K562 (cell line): ENCODE measurements around the gene ANAPC13. TPM values are rescaled to one million over a fixed set of nuclear protein-coding genes. Genes with fewer than 3 reads are reported as not detected.

ENCODE experiments used
- BACH1 ChIP-seq: fragments of 200-800 bp; sonication (Bioruptor generic); IDR thresholded peaks from 2 replicates; pipeline ENCODE4 v1.6.1; 2016; ENCODE audit warnings: missing genetic modification characterization, missing compliant biosample characterization
- BMI1 ChIP-seq: fragments of 150-350 bp; IDR thresholded peaks from 2 replicates; pipeline ENCODE4 v1.6.1; 2014; ENCODE audit warnings: low read length
- CHD7 ChIP-seq: fragments of 200-600 bp; sonication (generic); IDR thresholded peaks from one replicate; pipeline ENCODE4 v1.6.1; 2012; ENCODE audit warnings: mild to moderate bottlenecking, low read depth, low read length, inconsistent platforms
- GATAD2A ChIP-seq: fragments of 450-650 bp; IDR thresholded peaks from 2 replicates; pipeline ENCODE4 v1.6.1; 2017
- HCFC1 ChIP-seq: IDR thresholded peaks from 2 replicates; pipeline ENCODE4 v1.6.1; 2012; ENCODE audit warnings: low read depth, low read length, improper control_type of control experiment
- HINFP ChIP-seq: fragments of 450-650 bp; conservative IDR thresholded peaks from 2 replicates; pipeline ENCODE4 v1.6.1; 2016; ENCODE audit warnings: missing genetic modification characterization, low read depth, mild to moderate bottlenecking, control low read depth, missing compliant biosample characterization
- NFIX ChIP-seq: fragments of 250-450 bp; sonication (Bioruptor Pico); IDR thresholded peaks from 2 replicates; pipeline ENCODE4 v1.4.0; 2020; ENCODE audit warnings: low read depth, mild to moderate bottlenecking, moderate library complexity
- PTTG1 ChIP-seq: fragments of 450-650 bp; IDR thresholded peaks from 2 replicates; pipeline ENCODE4 v1.6.1; 2016; ENCODE audit warnings: low read depth, mild to moderate bottlenecking, missing genetic modification characterization, missing compliant biosample characterization
- RBM25 ChIP-seq: fragments of 200-400 bp; formaldehyde crosslinking; IDR thresholded peaks from 2 replicates; pipeline ENCODE4 v1.6.1; 2018; ENCODE audit warnings: low read length, low read depth, moderate library complexity; ENCODE audit not compliant: severe bottlenecking
- ZNF146 ChIP-seq: IDR thresholded peaks from one replicate; pipeline ENCODE4 v1.6.1; 2018; ENCODE audit warnings: missing compliant biosample characterization; ENCODE audit not compliant: unreplicated experiment
- polyA plus RNA-seq, 8 experiments: library from polyadenylated mRNA; depleted of rRNA in 4 of 8; stranded (reverse) in 5 of 8; unstranded in 3 of 8; fragments of >200 nt; fragmentation: Nextera tagmentation in 2 of 8; fragmentation: Illumina TruSeq in 1 of 8; extraction: Ambion mirVana in 2 of 8; extraction: Trizol in 1 of 8; gene quantifications; 2 replicates each; pipeline versions ENCODE4 v1.2.1 to v1.2.3, GENCODE V29; 2011 to 2014; ENCODE audit warnings: inconsistent platforms in 1 of 8, missing spikeins in 1 of 8
- total RNA-seq, 7 experiments: library from RNA; depleted of rRNA in 6 of 7; stranded (reverse); fragments of >200 nt in 6 of 7; fragmentation: Illumina TruSeq in 2 of 7; extraction: Trizol in 2 of 7; gene quantifications; 2 replicates each; pipeline versions ENCODE4 v1.2.1 to v1.2.3, GENCODE V29; 2011 to 2021; ENCODE audit warnings: low replicate concordance in 1 of 7

The ANAPC13 gene
- total and polyA plus RNA-seq, 9 of the 15 experiments (the other 6 are each of a cell fraction or from before 2014, with no cell fraction given): 48.5 to 238 (median 68.5) TPM

GRCh38 chr3:134522541-134522940 lies 36.8 kb upstream of the ANAPC13 start (continued):
- TF ChIP-seq CHD7 (no peak), BACH1 (tag) (no peak), HINFP (tag) (no peak), BMI1 (no peak), NFIX (CRISPR knock-in tag) (no peak), GATAD2A (no peak), PTTG1 (no peak), RBM25 (peak; percentile 55), ZNF146 (CRISPR knock-in tag) (peak; percentile 34), HCFC1 (no peak)
